Fibroblast of lung (primary cell): Measurements from ENCODE around the gene AACS. TPM values are rescaled to one million over a fixed set of nuclear protein-coding genes. Genes with fewer than 3 reads are reported as not detected.
A peak's percentile ranks its signal among the peaks of the same experiment; 100 is the strongest.

Experiments
- DNase-seq, 2 donors: peaks; one replicate each; pipeline versions ENCODE4 v3.0.0 to v3.0.0-alpha.2; 2010; ENCODE audit warnings: low read depth in 2 of 2
- H2AFZ ChIP-seq: 2 replicates; pipeline ENCODE4 v1.5.1; 2012; ENCODE audit warnings: low read length, control low read depth, inconsistent platforms
- H3K27ac ChIP-seq: 2 replicates; pipeline ENCODE4 v1.5.1; 2011; ENCODE audit warnings: low read length, control low read depth; ENCODE audit not compliant: insufficient read depth
- H3K27me3 ChIP-seq: 2 replicates; pipeline ENCODE4 v1.5.1; 2011; ENCODE audit warnings: mild to moderate bottlenecking, low read length; ENCODE audit not compliant: control insufficient read depth, insufficient read depth
- H3K36me3 ChIP-seq: 2 replicates; pipeline ENCODE4 v1.5.1; 2011; ENCODE audit warnings: low read length; ENCODE audit not compliant: control insufficient read depth, insufficient read depth
- H3K4me1 ChIP-seq: 2 replicates; pipeline ENCODE4 v1.5.1; 2011; ENCODE audit warnings: low read length; ENCODE audit not compliant: control insufficient read depth, insufficient read depth; ENCODE audit errors: extremely low read depth
- H3K4me2 ChIP-seq: 2 replicates; pipeline ENCODE4 v1.5.1; 2011; ENCODE audit warnings: low read length, control low read depth; ENCODE audit not compliant: insufficient read depth; ENCODE audit errors: extremely low read depth
- H3K4me3 ChIP-seq, 4 experiments: fragments of 200-600 bp in 1 of 4; sonication (generic) in 1 of 4; replicated peaks in 1 of 4; 2 replicates each; pipeline ENCODE4 v1.5.1; 2011 to 2016; ENCODE audit warnings: low read length in 4 of 4, low read depth in 3 of 4, mild to moderate bottlenecking in 3 of 4, control low read depth in 2 of 4, inconsistent platforms in 1 of 4, mixed read lengths in 1 of 4; ENCODE audit not compliant: insufficient read depth in 1 of 4; ENCODE audit errors: control extremely low read depth in 1 of 4
- H3K79me2 ChIP-seq: 2 replicates; pipeline ENCODE4 v1.5.1; 2012; ENCODE audit warnings: mild to moderate bottlenecking, low read length, inconsistent platforms; ENCODE audit not compliant: control insufficient read depth, insufficient read depth
- H3K9ac ChIP-seq: 2 replicates; pipeline ENCODE4 v1.5.1; 2011; ENCODE audit warnings: mild to moderate bottlenecking, low read length, control low read depth; ENCODE audit not compliant: insufficient read depth
- H3K9me3 ChIP-seq: 2 replicates; pipeline ENCODE4 v1.5.1; 2012; ENCODE audit warnings: low read depth, low read length; ENCODE audit not compliant: control insufficient read depth, insufficient read depth
- H4K20me1 ChIP-seq: 2 replicates; pipeline ENCODE4 v1.5.1; 2011; ENCODE audit warnings: low read length; ENCODE audit not compliant: control insufficient read depth, insufficient read depth; ENCODE audit errors: extremely low read depth
- EZH2 ChIP-seq: IDR thresholded peaks from 2 replicates; pipeline ENCODE4 v1.5.1; 2012; ENCODE audit warnings: low read length, control low read depth, mild to moderate bottlenecking; ENCODE audit errors: missing control alignments
- polyA plus RNA-seq, 2 donors: library from polyadenylated mRNA; depleted of rRNA in 1 of 2; stranded (reverse) in 1 of 2; unstranded in 1 of 2; fragments of >200 nt; gene quantifications; 2 replicates each; pipeline ENCODE4 v1.2.1, GENCODE V29; 2011 to 2012; ENCODE audit warnings: missing spikeins in 1 of 2
- total RNA-seq: library from RNA; depleted of rRNA; stranded (reverse); fragments of >200 nt; gene quantifications from 2 replicates; pipeline ENCODE4 v1.2.1, GENCODE V29; 2014
- TF ChIP-seq, protein P1 (sequence below), 2 donors: IDR thresholded peaks in 1 of 2; conservative IDR thresholded peaks in 1 of 2; 1 replicate in 1 of 2; 2 replicates in 1 of 2; pipeline ENCODE4 v1.5.1; 2011 to 2012; ENCODE audit warnings: low read length in 2 of 2, control low read depth in 1 of 2, inconsistent platforms in 1 of 2, low read depth in 1 of 2, mild to moderate bottlenecking in 1 of 2

The AACS gene
- total and polyA plus RNA-seq, 2 donors (not counting 1 experiment from before 2014, with no cell fraction given): 24.7 to 31.5 TPM

GRCh38 chr12:125185740-125186470 is 120.7 kb downstream of the AACS start, which contains the start of gene TMEM132B:
TSS of gene TMEM132B (plus strand) at chr12:125186386.
- Histone ChIP-seq H3K9ac (no peak within 1 kb of the TSS), H3K27ac (no peak within 1 kb of the TSS), H3K4me3 (peak within 1 kb of the TSS in 1 of 4 experiments; percentile 37), H3K27me3 (peaks cover 36% of the 10 kb centered on the region), H3K36me3 (no peaks in the 10 kb centered on the region), H2AFZ (no peak within 1 kb of the TSS), H3K9me3 (no peaks in the 10 kb centered on the region), H3K79me2 (no peaks in the 10 kb centered on the region), H4K20me1 (no peaks in the 10 kb centered on the region), H3K4me1 (no peaks in the 10 kb centered on the region), H3K4me2 (peak within 1 kb of the TSS; percentile 40)
- peak; percentile 56 to 76 for DNase-seq
- TF ChIP-seq, protein P1, sequence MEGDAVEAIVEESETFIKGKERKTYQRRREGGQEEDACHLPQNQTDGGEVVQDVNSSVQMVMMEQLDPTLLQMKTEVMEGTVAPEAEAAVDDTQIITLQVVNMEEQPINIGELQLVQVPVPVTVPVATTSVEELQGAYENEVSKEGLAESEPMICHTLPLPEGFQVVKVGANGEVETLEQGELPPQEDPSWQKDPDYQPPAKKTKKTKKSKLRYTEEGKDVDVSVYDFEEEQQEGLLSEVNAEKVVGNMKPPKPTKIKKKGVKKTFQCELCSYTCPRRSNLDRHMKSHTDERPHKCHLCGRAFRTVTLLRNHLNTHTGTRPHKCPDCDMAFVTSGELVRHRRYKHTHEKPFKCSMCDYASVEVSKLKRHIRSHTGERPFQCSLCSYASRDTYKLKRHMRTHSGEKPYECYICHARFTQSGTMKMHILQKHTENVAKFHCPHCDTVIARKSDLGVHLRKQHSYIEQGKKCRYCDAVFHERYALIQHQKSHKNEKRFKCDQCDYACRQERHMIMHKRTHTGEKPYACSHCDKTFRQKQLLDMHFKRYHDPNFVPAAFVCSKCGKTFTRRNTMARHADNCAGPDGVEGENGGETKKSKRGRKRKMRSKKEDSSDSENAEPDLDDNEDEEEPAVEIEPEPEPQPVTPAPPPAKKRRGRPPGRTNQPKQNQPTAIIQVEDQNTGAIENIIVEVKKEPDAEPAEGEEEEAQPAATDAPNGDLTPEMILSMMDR (conservative IDR thresholded peaks at IDR 0.05 in 1 of 2, IDR thresholded peaks at IDR 0.05 in 1 of 2; ENCODE audit: low read depth in 1 of 2, low read length in 2 of 2): peak; percentile 2 to 20
- no peak for TF ChIP-seq EZH2

- Histone ChIP-seq H3K9me3 (no peaks in the 10 kb centered on the region), H2AFZ (no peak overlapping the region), H3K36me3 (no peaks in the 10 kb centered on the region), H3K4me3 (peak overlapping the region in 1 of 4 experiments; percentile 33), H3K4me2 (no peak overlapping the region), H3K79me2 (no peaks in the 10 kb centered on the region), H4K20me1 (no peaks in the 10 kb centered on the region), H3K4me1 (no peaks in the 10 kb centered on the region), H3K9ac (no peak overlapping the region), H3K27me3 (peaks cover 36% of the 10 kb centered on the region), H3K27ac (no peak overlapping the region)
- TF ChIP-seq, protein P1 (conservative IDR thresholded peaks at IDR 0.05 in 1 of 2, IDR thresholded peaks at IDR 0.05 in 1 of 2; ENCODE audit: low read depth in 1 of 2, low read length in 2 of 2): no peak
- TF ChIP-seq EZH2: no peak
- DNase-seq: peak in 1 of 2 donors; percentile 5
Observed at GRCh38 chr12:125186471-125187147, 121.4 kb downstream of the AACS start.

- H3K4me1 ChIP-seq: no peaks in the 10 kb centered on the region
- no peak for TF ChIP-seq EZH2
- TF ChIP-seq, protein P1 (conservative IDR thresholded peaks at IDR 0.05 in 1 of 2, IDR thresholded peaks at IDR 0.05 in 1 of 2; ENCODE audit: low read depth in 1 of 2, low read length in 2 of 2): no peak
- H3K79me2 ChIP-seq: no peaks in the 10 kb centered on the region
- H4K20me1 ChIP-seq: no peaks in the 10 kb centered on the region
- H3K4me2 ChIP-seq: no peak overlapping the region
- no peak overlapping the region for H3K27ac ChIP-seq
- H3K27me3 ChIP-seq: peaks cover 36% of the 10 kb centered on the region
- no peaks in the 10 kb centered on the region for H3K36me3 ChIP-seq
- peak in 1 of 2 donors; percentile 31 for DNase-seq
- H3K9me3 ChIP-seq: no peaks in the 10 kb centered on the region
- no peak overlapping the region for H2AFZ ChIP-seq
- peak overlapping the region in 1 of 4 experiments; percentile 33 for H3K4me3 ChIP-seq
- no peak overlapping the region for H3K9ac ChIP-seq
Observed at GRCh38 chr12:125187148-125187745, 122.0 kb downstream of the AACS start.
